SK-N-MC (cell line): ENCODE results near the gene ZNF621.

Experiments
- EZH2 ChIP-seq: fragments of 200-600 bp; sonication (generic); IDR thresholded peaks from one replicate; pipeline ENCODE4 v1.6.1; 2017; ENCODE audit warnings: antibody characterized with exemption
- FOXP2 ChIP-seq: optimal IDR thresholded peaks from 2 replicates; pipeline ENCODE3; 2011; ENCODE audit warnings: mild to moderate bottlenecking, moderate library complexity; ENCODE audit not compliant: insufficient read depth; ENCODE audit errors: extremely low read length, control extremely low read depth
- POLR2AphosphoS5 ChIP-seq: IDR thresholded peaks from 2 replicates; pipeline ENCODE4 v1.6.1; 2012; ENCODE audit warnings: mild to moderate bottlenecking, low read depth, low read length, borderline replicate concordance

DNA sequence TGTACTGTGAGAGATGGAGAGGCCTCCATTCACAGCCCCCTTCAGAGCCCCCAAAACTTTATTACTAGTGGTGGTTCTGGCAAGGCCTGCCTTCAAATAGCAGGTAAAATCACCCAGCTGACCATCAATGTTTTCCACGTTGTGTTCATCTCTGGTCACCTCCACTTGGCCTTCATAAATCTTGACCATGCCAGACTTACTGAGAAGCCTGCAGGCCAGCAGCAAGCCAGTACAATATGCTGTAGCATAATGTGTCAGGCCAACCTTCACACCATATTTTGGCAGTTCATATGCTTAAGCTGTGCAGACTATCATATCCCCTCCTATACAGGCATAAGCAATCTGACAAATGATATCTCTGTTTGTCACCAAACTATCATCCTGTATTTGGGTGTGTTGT is 62.1 kb downstream of the ZNF621 start:
- TF ChIP-seq FOXP2 (no peak), EZH2 (no peak), POLR2AphosphoS5 (no peak)
